SU-DHL-6 (cell line): Measurements from ENCODE around the gene ACVR2B.

Experiments
- H2AFZ ChIP-seq: fragments of 200-600 bp; sonication (generic); 2 replicates; pipeline ENCODE4 v1.6.1; 2014; ENCODE audit warnings: low read depth, mild to moderate bottlenecking, moderate library complexity, mixed read lengths, antibody characterized with exemption, low read length; ENCODE audit not compliant: severe bottlenecking
- H3F3A ChIP-seq: fragments of 200-600 bp; shearing (Covaris generic); 2 replicates; pipeline ENCODE4 v1.6.0; 2016; ENCODE audit warnings: antibody characterized with exemption, mild to moderate bottlenecking; ENCODE audit not compliant: insufficient read depth
- H3K27ac ChIP-seq: fragments of 200-600 bp; sonication (generic); 2 replicates; pipeline ENCODE4 v1.5.1; 2016; ENCODE audit warnings: low read depth, mild to moderate bottlenecking, low read length, moderate library complexity, mixed read lengths
- H3K27me3 ChIP-seq: fragments of 200-600 bp; sonication (generic), shearing (Covaris generic); 2 replicates; pipeline ENCODE4 v1.6.0; 2014; ENCODE audit warnings: mild to moderate bottlenecking, low read length
- H3K36me3 ChIP-seq: fragments of 200-600 bp; sonication (generic); 2 replicates; pipeline ENCODE4 v1.6.1; 2014; ENCODE audit warnings: mild to moderate bottlenecking, low read length, mixed read lengths
- H3K4me2 ChIP-seq: fragments of 300-600, 200-600 bp; shearing (Covaris generic), sonication (generic); 2 replicates; pipeline ENCODE4 v1.6.0; 2014; ENCODE audit warnings: low read length, low read depth, mild to moderate bottlenecking; ENCODE audit not compliant: poor library complexity, severe bottlenecking
- H3K4me3 ChIP-seq: fragments of 200-600 bp; sonication (generic); 2 replicates; pipeline ENCODE4 v1.5.1; 2014; ENCODE audit warnings: antibody characterized with exemption, low read length, mild to moderate bottlenecking, mixed read lengths; ENCODE audit not compliant: insufficient read depth, poor library complexity, severe bottlenecking
- H3K79me2 ChIP-seq: fragments of 200-600 bp; sonication (generic); 2 replicates; pipeline ENCODE4 v1.6.1; 2014; ENCODE audit warnings: mild to moderate bottlenecking, low read length, moderate library complexity; ENCODE audit not compliant: insufficient read depth
- H3K9ac ChIP-seq: fragments of 200-600 bp; sonication (generic); 2 replicates; pipeline ENCODE4 v1.7.0; 2014; ENCODE audit warnings: mild to moderate bottlenecking, low read length
- H3K9me2 ChIP-seq: fragments of 200-600 bp; sonication (generic); replicated peaks from 2 replicates; pipeline ENCODE4 v1.6.1; 2014; ENCODE audit warnings: low read length; ENCODE audit not compliant: insufficient read depth
- H3K9me3 ChIP-seq: fragments of 200-600 bp; sonication (generic); 2 replicates; pipeline ENCODE4 v1.6.1; 2014; ENCODE audit warnings: low read length, mixed read lengths; ENCODE audit not compliant: insufficient read depth
- H4K20me1 ChIP-seq: fragments of 200-600 bp; sonication (generic); 2 replicates; pipeline ENCODE4 v1.6.1; 2014; ENCODE audit warnings: low read depth, mild to moderate bottlenecking, antibody characterized with exemption, low read length, moderate library complexity, mixed read lengths
- CTCF ChIP-seq: fragments of 200-600 bp; sonication (generic); IDR thresholded peaks from one replicate; pipeline ENCODE4 v1.5.1; 2017; ENCODE audit warnings: antibody characterized with exemption, mild to moderate bottlenecking, low read length, moderate library complexity; ENCODE audit not compliant: insufficient read depth, poor library complexity, severe bottlenecking
- EZH2phosphoT487 ChIP-seq: fragments of 200-600 bp; sonication (generic), shearing (Covaris generic); conservative IDR thresholded peaks from 2 replicates; pipeline ENCODE4 v1.6.1; 2018; ENCODE audit warnings: mild to moderate bottlenecking, antibody characterized with exemption, low read length, moderate library complexity, mixed read lengths

ACVR2B gene

GRCh38 chr3:38446085-38446686 lies 7.5 kb upstream of the ACVR2B start:
- no peaks in the 10 kb centered on the region for H3K79me2 ChIP-seq
- no peaks in the 10 kb centered on the region for H3K27me3 ChIP-seq
- no peaks in the 10 kb centered on the region for H3K9me3 ChIP-seq
- H3K9ac ChIP-seq = no peak overlapping the region
- TF ChIP-seq CTCF (no peak), EZH2phosphoT487 (no peak)
- no peak overlapping the region for H3K27ac ChIP-seq
- H3K36me3 ChIP-seq = no peaks in the 10 kb centered on the region
- H2AFZ ChIP-seq = no peak overlapping the region
- H4K20me1 ChIP-seq = no peaks in the 10 kb centered on the region
- no peak overlapping the region for H3K4me3 ChIP-seq
- no peaks in the 10 kb centered on the region for H3F3A ChIP-seq
- H3K4me2 ChIP-seq = no peak overlapping the region
- H3K9me2 ChIP-seq = no peaks in the 10 kb centered on the region

GRCh38 chr3:38446812-38447211 lies 6.9 kb upstream of the ACVR2B start:
- no peaks in the 10 kb centered on the region for H3K9me3 ChIP-seq

GRCh38 chr3:38450853-38451252 lies 2.8 kb upstream of the ACVR2B start:
- Histone ChIP-seq H3K27me3 (no peaks in the 10 kb centered on the region), H3K4me3 (no peak overlapping the region), H3K27ac (no peak overlapping the region), H3K79me2 (no peaks in the 10 kb centered on the region), H2AFZ (no peak overlapping the region), H3K4me2 (no peak overlapping the region), H3K9me2 (no peaks in the 10 kb centered on the region), H3K9ac (no peak overlapping the region), H3K36me3 (no peaks in the 10 kb centered on the region), H4K20me1 (no peaks in the 10 kb centered on the region), H3F3A (no peaks in the 10 kb centered on the region), H3K9me3 (no peaks in the 10 kb centered on the region)
- TF ChIP-seq EZH2phosphoT487 (no peak), CTCF (no peak)

More at GRCh38 chr3:38446812-38447211, 6.9 kb upstream of the ACVR2B start:
- Histone ChIP-seq H3K27me3 (no peaks in the 10 kb centered on the region), H3K79me2 (no peaks in the 10 kb centered on the region), H3K9ac (no peak overlapping the region), H3F3A (no peaks in the 10 kb centered on the region), H2AFZ (no peak overlapping the region), H3K27ac (no peak overlapping the region), H3K4me2 (no peak overlapping the region), H3K36me3 (no peaks in the 10 kb centered on the region), H3K4me3 (no peak overlapping the region), H4K20me1 (no peaks in the 10 kb centered on the region), H3K9me2 (no peaks in the 10 kb centered on the region)
- TF ChIP-seq CTCF = no peak
- no peak for TF ChIP-seq EZH2phosphoT487
